Liver (tissue), 9 donors: Measurements from ENCODE around the gene STK24. TPM values are rescaled to one million over a fixed set of nuclear protein-coding genes. Genes with fewer than 3 reads are reported as not detected.

ENCODE experiments used
- DNase-seq: peaks from one replicate; pipeline ENCODE4 v3.0.0-alpha.2; 2017; ENCODE audit warnings: low spot score
- H3K27ac ChIP-seq, 2 donors: one replicate each; pipeline ENCODE4 v1.7.0; 2013; ENCODE audit warnings: inconsistent platforms in 2 of 2, low read length in 2 of 2, control low read depth in 1 of 2, low read depth in 1 of 2, mild to moderate bottlenecking in 1 of 2
- H3K27me3 ChIP-seq, 4 donors: one replicate each; pipeline versions ENCODE4 v1.6.1 to v1.7.0; 2013; ENCODE audit warnings: low read length in 3 of 4, inconsistent platforms in 1 of 4, mild to moderate bottlenecking in 1 of 4, moderate library complexity in 1 of 4; ENCODE audit not compliant: control insufficient read depth in 4 of 4, insufficient read depth in 4 of 4
- H3K36me3 ChIP-seq, 4 donors: one replicate each; pipeline versions ENCODE4 v1.6.1 to v1.7.0; 2013; ENCODE audit warnings: low read length in 3 of 4, mild to moderate bottlenecking in 3 of 4, low read depth in 1 of 4, moderate library complexity in 1 of 4; ENCODE audit not compliant: control insufficient read depth in 4 of 4, insufficient read depth in 3 of 4
- H3K4me1 ChIP-seq, 4 donors: one replicate each; pipeline versions ENCODE4 v1.6.1 to v1.7.0; 2013; ENCODE audit warnings: low read length in 3 of 4, mild to moderate bottlenecking in 3 of 4, moderate library complexity in 1 of 4; ENCODE audit not compliant: control insufficient read depth in 4 of 4, insufficient read depth in 4 of 4
- H3K4me3 ChIP-seq, 3 donors: one replicate each; pipeline versions ENCODE4 v1.6.1 to v1.7.0; 2013; ENCODE audit warnings: low read length in 3 of 3, control low read depth in 1 of 3, low read depth in 1 of 3, mild to moderate bottlenecking in 1 of 3
- H3K9ac ChIP-seq, 2 donors: one replicate each; pipeline ENCODE4 v1.7.0; 2013; ENCODE audit warnings: low read length in 2 of 2, mild to moderate bottlenecking in 2 of 2, moderate library complexity in 2 of 2, control low read depth in 1 of 2, low read depth in 1 of 2
- H3K9me3 ChIP-seq, 4 donors: one replicate each; pipeline versions ENCODE4 v1.6.1 to v1.7.0; 2013; ENCODE audit warnings: low read length in 3 of 4; ENCODE audit not compliant: control insufficient read depth in 4 of 4
- EGR1 ChIP-seq, 2 donors: IDR thresholded peaks; 2 replicates each; pipeline ENCODE4 v1.6.1; 2016 to 2018; ENCODE audit warnings: antibody characterized with exemption in 2 of 2, low read depth in 2 of 2
- FOXA1 ChIP-seq: IDR thresholded peaks from 2 replicates; pipeline ENCODE4 v1.6.1; 2016; ENCODE audit warnings: antibody characterized with exemption
- FOXA2 ChIP-seq: IDR thresholded peaks from 2 replicates; pipeline ENCODE4 v1.6.1; 2016; ENCODE audit warnings: antibody characterized with exemption
- HNF4A ChIP-seq, 2 donors: conservative IDR thresholded peaks; 2 replicates each; pipeline ENCODE4 v1.6.1; 2016; ENCODE audit warnings: antibody characterized with exemption in 2 of 2, mild to moderate bottlenecking in 2 of 2
- HNF4G ChIP-seq: IDR thresholded peaks from 2 replicates; pipeline ENCODE4 v1.6.1; 2016; ENCODE audit warnings: antibody characterized with exemption
- JUND ChIP-seq, 2 donors: IDR thresholded peaks; 2 replicates each; pipeline ENCODE4 v1.6.1; 2016; ENCODE audit warnings: antibody characterized with exemption in 2 of 2
- MAX ChIP-seq: IDR thresholded peaks from 2 replicates; pipeline ENCODE4 v1.6.1; 2016; ENCODE audit warnings: antibody characterized with exemption
- NR2F2 ChIP-seq: IDR thresholded peaks from 2 replicates; pipeline ENCODE4 v1.6.1; 2016; ENCODE audit warnings: antibody characterized with exemption
- RAD21 ChIP-seq, 2 donors: IDR thresholded peaks; 2 replicates each; pipeline ENCODE4 v1.6.1; 2016; ENCODE audit warnings: antibody characterized with exemption in 2 of 2, mild to moderate bottlenecking in 2 of 2
- REST ChIP-seq: IDR thresholded peaks from 2 replicates; pipeline ENCODE4 v1.6.1; 2016; ENCODE audit warnings: antibody characterized with exemption, mild to moderate bottlenecking
- RXRA ChIP-seq, 2 donors: IDR thresholded peaks; 2 replicates each; pipeline ENCODE4 v1.6.1; 2017 to 2018; ENCODE audit warnings: antibody characterized with exemption in 2 of 2, mild to moderate bottlenecking in 1 of 2
- TAF1 ChIP-seq: conservative IDR thresholded peaks from 2 replicates; pipeline ENCODE4 v1.6.1; 2016; ENCODE audit warnings: antibody characterized with exemption, mild to moderate bottlenecking
- YY1 ChIP-seq: IDR thresholded peaks from 2 replicates; pipeline ENCODE4 v1.6.1; 2016; ENCODE audit warnings: antibody characterized with exemption, mild to moderate bottlenecking
- WGBS: extraction: QIAGEN DNeasy Blood & Tissue Kit; methylation state at CpG from one replicate; pipeline ENCODE4 v1.1.7; 2013; 5-methylcytosine and 5-hydroxymethylcytosine counted together
- polyA plus RNA-seq, 2 donors: library from polyadenylated mRNA; stranded (reverse) in 1 of 2; unstranded in 1 of 2; fragments of 200-250 nt in 1 of 2; fragments of >200 nt in 1 of 2; fragmentation: Nextera tagmentation in 1 of 2; extraction: Ambion mirVana in 1 of 2; gene quantifications; one replicate each; pipeline versions ENCODE4 v1.2.1 to v1.2.3, GENCODE V29; 2013 to 2015
- total RNA-seq, 2 donors: library from RNA; depleted of rRNA; stranded (reverse); fragments of >200 nt; gene quantifications; one replicate each; pipeline ENCODE4 v1.2.3, GENCODE V29; 2014
- TF ChIP-seq, protein P1 (sequence below): IDR thresholded peaks from 2 replicates; pipeline ENCODE4 v1.6.1; 2016; ENCODE audit warnings: antibody characterized with exemption
- donor health status: healthy.
- donor health status: healthy.
- donor health status: healthy.
- donor health status: healthy.
- donor health status: healthy.

STK24 gene
- total and polyA plus RNA-seq, 4 donors, result 6.4 to 43.3 (median 14.9) TPM

DNA sequence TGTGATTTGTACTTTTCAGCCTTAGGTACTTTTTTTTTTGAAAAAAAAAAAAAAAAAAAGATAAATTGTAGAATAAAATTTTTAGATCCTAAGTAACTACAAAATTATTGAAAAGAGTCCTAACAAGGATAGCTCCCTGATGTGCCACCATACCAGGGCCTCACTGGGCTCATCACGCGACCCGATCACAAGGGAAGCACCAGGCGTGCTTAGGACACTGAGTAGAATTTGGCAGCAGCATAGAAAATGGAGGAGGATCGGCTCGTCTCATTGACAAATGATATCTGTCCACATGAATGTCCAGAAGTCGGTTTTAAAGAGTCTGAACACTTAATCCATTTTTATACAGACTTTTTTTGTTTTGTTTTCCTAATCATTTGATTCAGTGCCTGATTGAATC, 179.0 kb downstream of the STK24 start (continued):
- no peak for TF ChIP-seq REST

DNA sequence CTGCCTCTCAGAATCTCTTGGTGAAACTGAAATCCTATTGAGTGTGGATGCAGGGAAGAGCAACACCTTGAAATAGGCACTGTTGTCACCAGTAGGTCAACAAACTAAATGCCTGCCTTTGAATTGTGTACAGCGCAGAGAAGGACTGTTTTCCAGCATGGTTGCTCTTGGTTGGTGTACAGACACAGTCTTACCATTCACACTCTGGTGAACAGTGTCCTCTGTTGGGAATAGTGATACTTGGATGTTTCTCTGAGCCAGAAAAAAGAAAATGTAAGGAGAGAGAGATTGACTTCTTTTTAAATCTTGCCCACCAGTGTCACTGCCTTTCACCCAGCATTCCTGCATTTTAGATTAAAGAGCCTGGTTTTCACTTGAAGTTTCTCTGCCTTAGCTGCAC, 179.7 kb downstream of the STK24 start:
- Histone ChIP-seq H3K9ac (no peak overlapping the region), H3K27ac (no peak overlapping the region), H3K9me3 (no peaks in the 10 kb centered on the region), H3K27me3 (no peaks in the 10 kb centered on the region), H3K4me3 (no peak overlapping the region), H3K36me3 (peaks cover 10 to 35% (median 25%) of the 10 kb centered on the region in 4 donors), H3K4me1 (no peaks in the 10 kb centered on the region)
- no peak for TF ChIP-seq FOXA1
- no peak for TF ChIP-seq NR2F2
- TF ChIP-seq YY1, result no peak
- TF ChIP-seq TAF1, result no peak
- TF ChIP-seq EGR1 (IDR thresholded peaks at IDR 0.05; ENCODE audit: low read depth in 2 of 2), result no peak
- TF ChIP-seq RAD21 (IDR thresholded peaks at IDR 0.05), result peak; percentile 61 to 65
- 98% methylated on average over 1 of the region's 1 CpG for WGBS
- DNase-seq, result no peak

GRCh38 chr13:98396071-98396710, 180.7 kb downstream of the STK24 start:
- H3K4me3 ChIP-seq, result no peak overlapping the region
- H3K9ac ChIP-seq, result no peak overlapping the region
- H3K9me3 ChIP-seq, result no peaks in the 10 kb centered on the region
- no peaks in the 10 kb centered on the region for H3K27me3 ChIP-seq
- H3K36me3 ChIP-seq, result peaks cover 13 to 43% (median 25%) of the 10 kb centered on the region in 4 donors
- TF ChIP-seq HNF4A (conservative IDR thresholded peaks at IDR 0.05), result no peak
- no peak for TF ChIP-seq RXRA (IDR thresholded peaks at IDR 0.05)
- no peak for TF ChIP-seq MAX
- TF ChIP-seq RAD21 (IDR thresholded peaks at IDR 0.05), result no peak
- TF ChIP-seq YY1, result no peak
- no peak for TF ChIP-seq TAF1
- no peak for TF ChIP-seq FOXA2
- TF ChIP-seq EGR1 (IDR thresholded peaks at IDR 0.05; ENCODE audit: low read depth in 2 of 2), result no peak
- TF ChIP-seq, protein P1, sequence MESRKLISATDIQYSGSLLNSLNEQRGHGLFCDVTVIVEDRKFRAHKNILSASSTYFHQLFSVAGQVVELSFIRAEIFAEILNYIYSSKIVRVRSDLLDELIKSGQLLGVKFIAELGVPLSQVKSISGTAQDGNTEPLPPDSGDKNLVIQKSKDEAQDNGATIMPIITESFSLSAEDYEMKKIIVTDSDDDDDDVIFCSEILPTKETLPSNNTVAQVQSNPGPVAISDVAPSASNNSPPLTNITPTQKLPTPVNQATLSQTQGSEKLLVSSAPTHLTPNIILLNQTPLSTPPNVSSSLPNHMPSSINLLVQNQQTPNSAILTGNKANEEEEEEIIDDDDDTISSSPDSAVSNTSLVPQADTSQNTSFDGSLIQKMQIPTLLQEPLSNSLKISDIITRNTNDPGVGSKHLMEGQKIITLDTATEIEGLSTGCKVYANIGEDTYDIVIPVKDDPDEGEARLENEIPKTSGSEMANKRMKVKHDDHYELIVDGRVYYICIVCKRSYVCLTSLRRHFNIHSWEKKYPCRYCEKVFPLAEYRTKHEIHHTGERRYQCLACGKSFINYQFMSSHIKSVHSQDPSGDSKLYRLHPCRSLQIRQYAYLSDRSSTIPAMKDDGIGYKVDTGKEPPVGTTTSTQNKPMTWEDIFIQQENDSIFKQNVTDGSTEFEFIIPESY, result no peak
- no peak for TF ChIP-seq HNF4G
- TF ChIP-seq FOXA1, result no peak
- TF ChIP-seq JUND (IDR thresholded peaks at IDR 0.05), result no peak
- TF ChIP-seq NR2F2, result no peak
- no peak overlapping the region for H3K27ac ChIP-seq
- H3K4me1 ChIP-seq, result no peaks in the 10 kb centered on the region
- DNase-seq, result no peak
- 93% methylated on average over 16 of the region's 16 CpGs for WGBS

Other genes starting within 250 kb of the STK24 start
- gene SLC15A1, start 175.6 kb upstream of the STK24 start, total RNA-seq, result 10 to 100 TPM in 1 of 2 donors, 1 to 10 TPM in 1; 8.4 to 19.7 TPM
- 10 to 100 TPM in 1 of 2 donors, 1 to 10 TPM in 1; 5.8 to 14.8 TPM for gene SLC15A1, start 175.6 kb upstream of the STK24 start, polyA plus RNA-seq